ENCODE measurements around the gene HOXD8. TPM values are rescaled to one million over a fixed set of nuclear protein-coding genes. Genes with fewer than 3 reads are reported as not detected.

The HOXD8 gene
- total and polyA plus RNA-seq, 8 donors = 0.32 to 2.9 (median 1.8) TPM

DNA sequence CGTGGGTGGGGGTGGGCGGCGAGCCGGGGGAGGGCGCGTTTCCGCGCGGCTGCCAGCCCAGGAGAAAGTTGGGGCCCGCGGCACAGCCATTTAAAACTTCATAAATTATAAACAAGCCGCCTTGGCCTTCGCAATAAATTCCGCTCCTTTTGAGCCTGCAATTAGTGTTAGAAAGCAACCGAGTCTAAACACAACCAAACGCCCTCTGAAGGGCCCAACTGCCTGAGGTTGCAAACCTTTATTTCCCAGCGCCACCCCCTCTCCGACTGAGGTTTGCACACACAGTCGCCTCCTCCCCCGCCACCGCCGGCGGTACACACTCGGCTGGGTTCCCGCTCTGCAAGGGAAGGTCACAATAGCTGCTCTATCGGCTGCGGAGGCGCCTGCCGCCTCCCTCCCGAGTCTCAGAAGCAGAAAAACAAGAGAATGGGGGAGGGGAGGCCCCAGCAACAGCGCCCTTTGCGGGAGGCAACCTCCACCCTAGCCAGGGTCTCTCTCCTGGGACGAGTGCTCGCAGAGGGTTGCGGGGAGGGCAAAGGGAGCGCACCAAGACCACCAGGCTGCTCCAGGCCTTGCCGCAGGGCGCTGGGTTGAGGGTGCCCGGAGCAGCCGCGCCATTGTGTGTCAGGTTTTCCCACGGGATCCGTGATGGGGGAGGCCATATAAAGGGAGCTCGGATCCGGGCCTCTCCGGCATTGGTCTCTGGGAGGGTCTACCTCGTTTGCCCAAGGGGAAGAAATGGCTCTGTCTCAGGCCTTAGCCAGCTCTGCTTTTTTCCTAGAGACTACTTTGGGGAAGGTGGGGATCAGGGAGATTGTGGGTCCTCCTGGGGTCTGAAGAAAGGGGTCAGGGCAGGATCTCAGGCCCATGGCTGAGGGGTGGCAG lies 45.6 kb downstream of the HOXD8 start:
- ATAC-seq = no peak
- Histone ChIP-seq H3K36me3 (no peaks in the 10 kb centered on the region), H3K4me1 (peaks cover 0 to 9% of the 10 kb centered on the region in 2 donors), H3K27me3 (peaks cover 89 to 100% of the 10 kb centered on the region in 2 donors), H3K4me3 (no peak overlapping the region), H3K9me3 (no peaks in the 10 kb centered on the region), H3K27ac (no peak overlapping the region)
- TF ChIP-seq, protein P1, sequence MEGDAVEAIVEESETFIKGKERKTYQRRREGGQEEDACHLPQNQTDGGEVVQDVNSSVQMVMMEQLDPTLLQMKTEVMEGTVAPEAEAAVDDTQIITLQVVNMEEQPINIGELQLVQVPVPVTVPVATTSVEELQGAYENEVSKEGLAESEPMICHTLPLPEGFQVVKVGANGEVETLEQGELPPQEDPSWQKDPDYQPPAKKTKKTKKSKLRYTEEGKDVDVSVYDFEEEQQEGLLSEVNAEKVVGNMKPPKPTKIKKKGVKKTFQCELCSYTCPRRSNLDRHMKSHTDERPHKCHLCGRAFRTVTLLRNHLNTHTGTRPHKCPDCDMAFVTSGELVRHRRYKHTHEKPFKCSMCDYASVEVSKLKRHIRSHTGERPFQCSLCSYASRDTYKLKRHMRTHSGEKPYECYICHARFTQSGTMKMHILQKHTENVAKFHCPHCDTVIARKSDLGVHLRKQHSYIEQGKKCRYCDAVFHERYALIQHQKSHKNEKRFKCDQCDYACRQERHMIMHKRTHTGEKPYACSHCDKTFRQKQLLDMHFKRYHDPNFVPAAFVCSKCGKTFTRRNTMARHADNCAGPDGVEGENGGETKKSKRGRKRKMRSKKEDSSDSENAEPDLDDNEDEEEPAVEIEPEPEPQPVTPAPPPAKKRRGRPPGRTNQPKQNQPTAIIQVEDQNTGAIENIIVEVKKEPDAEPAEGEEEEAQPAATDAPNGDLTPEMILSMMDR (IDR thresholded peaks at IDR 0.05) = no peak
- no peak for DNase-seq
- intact Hi-C loops (cut with DNase I) = no loop called here

DNA sequence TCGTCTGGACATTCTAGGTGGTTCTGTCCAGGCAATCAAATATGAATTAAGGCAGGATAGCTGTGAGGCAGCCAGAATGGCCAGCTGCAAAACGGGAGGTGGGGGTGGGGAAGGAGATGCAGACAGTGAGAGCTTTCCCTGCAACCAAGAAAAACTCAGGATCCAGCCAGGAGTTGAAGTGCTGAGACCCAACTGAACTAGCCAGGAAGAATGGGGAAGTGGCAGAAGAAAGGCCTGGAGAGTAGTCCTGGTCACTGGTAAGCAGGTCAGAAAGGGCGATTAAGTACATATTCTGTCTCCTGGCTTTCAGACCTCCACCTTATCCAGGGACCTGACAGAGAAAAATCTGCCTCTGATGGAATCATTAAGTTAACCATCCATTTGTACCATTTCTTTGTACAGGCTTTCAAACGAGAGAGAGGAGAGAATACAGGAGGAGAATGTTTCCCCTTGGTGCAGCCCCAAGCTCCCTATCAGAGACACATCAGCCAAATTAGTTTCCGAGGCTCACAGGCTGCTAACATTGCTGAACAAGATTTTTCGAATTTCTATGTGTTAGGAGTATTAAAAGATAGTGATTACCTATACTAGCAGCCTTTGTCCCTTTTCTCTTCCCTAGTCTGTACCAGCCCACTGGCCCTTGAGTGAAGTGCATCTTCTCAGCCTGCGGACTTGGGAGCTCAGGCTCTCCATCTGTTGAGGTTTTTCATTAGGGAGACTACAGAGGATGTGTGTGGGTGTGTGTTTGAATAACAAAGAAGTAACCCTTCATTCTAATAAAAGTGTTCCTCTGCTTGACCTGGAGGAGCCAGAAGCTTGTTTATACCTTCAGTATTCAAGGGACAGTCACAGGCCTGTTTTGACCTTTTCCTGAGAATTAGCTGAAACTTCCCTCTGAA lies 46.5 kb downstream of the HOXD8 start:
- Histone ChIP-seq H3K4me3 (no peak overlapping the region), H3K36me3 (no peaks in the 10 kb centered on the region), H3K27ac (no peak overlapping the region), H3K27me3 (peaks cover 80 to 100% of the 10 kb centered on the region in 2 donors), H3K4me1 (peaks cover 0 to 9% of the 10 kb centered on the region in 2 donors), H3K9me3 (no peaks in the 10 kb centered on the region)
- TF ChIP-seq, protein P1 (IDR thresholded peaks at IDR 0.05) = no peak
- ATAC-seq = no peak
- intact Hi-C loops (cut with DNase I) = no loop called here
- DNase-seq = no peak

DNA sequence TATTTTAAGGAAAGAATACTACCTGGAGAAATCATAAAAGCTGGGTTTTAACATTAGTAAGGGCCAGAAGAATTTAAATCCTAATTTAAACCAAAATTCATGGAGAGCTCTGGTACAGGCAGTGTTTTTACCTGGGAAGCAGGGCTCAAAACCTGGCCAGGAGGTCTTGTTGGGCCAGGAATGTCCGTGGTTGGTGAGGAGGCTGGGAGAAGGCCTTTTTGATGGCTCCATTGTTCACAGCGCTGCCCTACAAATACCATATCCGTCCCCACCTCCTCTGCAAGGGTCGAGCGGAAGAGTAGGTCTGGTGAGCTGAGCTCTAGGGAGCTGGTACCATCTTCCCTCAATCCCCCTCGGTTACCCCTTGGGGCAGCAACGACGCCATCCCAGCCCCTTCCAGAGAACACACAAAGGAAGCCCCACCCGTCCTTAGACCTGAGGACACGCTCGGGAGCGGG lies 48.1 kb downstream of the HOXD8 start:
- no peak for ATAC-seq
- no peaks in the 10 kb centered on the region for H3K36me3 ChIP-seq
- no peak overlapping the region for H3K27ac ChIP-seq
- no peaks in the 10 kb centered on the region for H3K9me3 ChIP-seq
- H3K4me3 ChIP-seq = no peak overlapping the region
- intact Hi-C loops (cut with DNase I) = no loop called here
- TF ChIP-seq, protein P1 (IDR thresholded peaks at IDR 0.05) = no peak
- H3K27me3 ChIP-seq = peaks cover 63 to 100% of the 10 kb centered on the region in 2 donors
- DNase-seq = no peak
- H3K4me1 ChIP-seq = peaks cover 0 to 9% of the 10 kb centered on the region in 2 donors

DNA sequence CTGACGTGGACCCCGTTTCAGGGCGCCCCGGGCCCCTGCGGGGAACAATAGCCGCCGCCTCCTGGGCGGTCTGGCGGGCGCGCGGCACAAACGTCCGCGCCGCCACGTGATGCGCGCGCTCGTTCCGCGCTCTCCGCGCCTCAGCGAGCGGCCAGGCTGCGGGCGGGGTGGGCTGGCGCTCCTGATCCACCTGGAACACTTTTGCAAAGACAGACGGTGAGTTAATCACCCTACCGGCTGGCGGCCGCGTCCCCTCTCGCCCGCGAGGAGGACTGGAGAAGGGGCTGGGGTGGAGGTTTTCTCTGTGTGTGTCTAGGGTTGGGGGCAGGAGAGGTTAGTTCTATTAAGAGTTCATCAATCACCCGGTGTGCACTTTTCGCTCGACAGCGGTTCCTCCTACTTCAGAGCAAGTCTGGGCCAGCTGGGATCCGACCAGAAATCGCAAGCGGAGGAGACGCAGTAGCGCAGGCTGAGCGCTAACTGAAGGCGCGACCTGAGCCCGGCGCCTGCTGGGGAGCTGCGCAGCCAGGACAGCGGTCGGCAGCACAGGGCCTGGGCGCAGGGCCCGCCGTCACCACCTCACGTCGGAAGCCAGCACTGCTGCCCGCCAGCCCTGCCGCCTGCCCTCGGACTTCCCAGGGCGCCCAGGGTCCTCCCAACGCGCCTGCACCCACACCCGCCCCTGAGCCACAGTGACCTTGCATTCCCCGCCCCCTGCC lies 48.7 kb downstream of the HOXD8 start:
- intact Hi-C loops (cut with DNase I) = no loop called here
- peaks cover 58 to 100% of the 10 kb centered on the region in 2 donors for H3K27me3 ChIP-seq
- DNase-seq = no peak

More for the DNA sequence above, 48.7 kb downstream of the HOXD8 start:
- ATAC-seq = peak; percentile 47
- no peaks in the 10 kb centered on the region for H3K36me3 ChIP-seq
- TF ChIP-seq, protein P1 (IDR thresholded peaks at IDR 0.05) = no peak
- H3K4me3 ChIP-seq = peak overlapping the region in 1 of 2 donors; percentile 17
- peaks cover 0 to 9% of the 10 kb centered on the region in 2 donors for H3K4me1 ChIP-seq
- no peaks in the 10 kb centered on the region for H3K9me3 ChIP-seq
- no peak overlapping the region for H3K27ac ChIP-seq

Data from left lung (tissue), 10 donors.